ENCODE data around the gene ABHD8. TPM values are rescaled to one million over a fixed set of nuclear protein-coding genes. Genes with fewer than 3 reads are reported as not detected.

Gene ABHD8
- total and polyA plus RNA-seq, 2 of the 13 experiments (the other 11 are each of a cell fraction or from before 2014, with no cell fraction given) = 6.3 to 7.2 TPM

DNA sequence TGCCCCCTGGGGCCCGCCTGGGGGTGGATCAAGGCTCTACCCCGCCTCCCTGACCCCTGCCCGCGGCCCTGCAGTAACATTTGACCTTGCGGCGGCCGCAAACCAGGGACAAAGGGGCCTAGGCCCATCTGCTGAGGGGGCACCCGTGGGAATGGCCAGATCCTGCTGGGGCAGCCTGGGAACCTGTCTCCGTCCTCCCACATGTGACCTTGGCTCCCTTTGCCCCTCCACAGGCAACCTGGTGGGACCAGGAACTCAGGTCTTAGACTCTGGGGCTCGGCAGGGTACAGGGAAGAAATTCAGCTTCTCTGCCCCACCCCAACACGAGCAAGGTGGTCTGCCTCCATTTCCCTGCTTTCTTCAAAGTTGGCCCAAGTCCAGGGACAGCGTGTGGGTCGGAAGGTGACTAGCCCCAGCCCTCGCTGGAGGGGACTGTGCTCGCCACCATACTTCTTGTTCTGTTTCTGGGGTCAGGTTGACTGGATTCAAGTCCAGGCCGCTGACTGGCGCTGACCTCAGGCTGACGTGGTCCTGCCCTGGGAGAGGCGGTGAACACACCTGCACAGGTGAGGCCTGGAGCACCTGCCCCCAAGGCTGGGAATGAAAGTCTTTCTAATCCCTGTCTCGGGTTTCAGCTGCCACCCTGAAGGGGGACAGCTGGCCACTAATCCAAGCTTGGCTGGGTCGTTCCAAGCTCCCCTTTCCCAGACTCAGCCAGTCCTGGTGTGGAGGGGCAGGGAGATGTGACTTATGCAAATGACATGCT, 55.0 kb downstream of the ABHD8 start (continued):
- TF ChIP-seq, protein P1, sequence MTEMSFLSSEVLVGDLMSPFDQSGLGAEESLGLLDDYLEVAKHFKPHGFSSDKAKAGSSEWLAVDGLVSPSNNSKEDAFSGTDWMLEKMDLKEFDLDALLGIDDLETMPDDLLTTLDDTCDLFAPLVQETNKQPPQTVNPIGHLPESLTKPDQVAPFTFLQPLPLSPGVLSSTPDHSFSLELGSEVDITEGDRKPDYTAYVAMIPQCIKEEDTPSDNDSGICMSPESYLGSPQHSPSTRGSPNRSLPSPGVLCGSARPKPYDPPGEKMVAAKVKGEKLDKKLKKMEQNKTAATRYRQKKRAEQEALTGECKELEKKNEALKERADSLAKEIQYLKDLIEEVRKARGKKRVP (CRISPR knock-in tag; IDR thresholded peaks at IDR 0.05) = no peak
- TF ChIP-seq SNAI1 (CRISPR knock-in tag; IDR thresholded peaks at IDR 0.05; ENCODE audit: borderline replicate concordance) (peak; percentile 59; the same call in 1 of the 2 replicates), MEIS1 (CRISPR knock-in tag; IDR thresholded peaks at IDR 0.05; ENCODE audit: borderline replicate concordance) (0 out of 2 replicates have a peak, but pooled peaks have one; percentile 80), ZNF703 (CRISPR knock-in tag; IDR thresholded peaks at IDR 0.05; ENCODE audit: borderline replicate concordance) (peak; percentile 98), ZNF670 (CRISPR knock-in tag; IDR thresholded peaks at IDR 0.05; ENCODE audit: borderline replicate concordance) (0 out of 2 replicates have a peak, but pooled peaks have one; percentile 61), SALL2 (CRISPR knock-in tag; IDR thresholded peaks at IDR 0.05) (peak; percentile 57), RBFOX2 (IDR thresholded peaks at IDR 0.05; ENCODE audit: low read depth, low read length) (peak; percentile 73), KMT2B (CRISPR knock-in tag; IDR thresholded peaks at IDR 0.05) (peak; percentile 35; the same call in 1 of the 2 replicates), ZNF431 (CRISPR knock-in tag; IDR thresholded peaks at IDR 0.05; ENCODE audit: borderline replicate concordance, low read depth) (peak; percentile 58; the same call in 1 of the 2 replicates), MEF2D (CRISPR knock-in tag; IDR thresholded peaks at IDR 0.05) (peak; percentile 67; the same call in 1 of the 2 replicates), SOX13 (IDR thresholded peaks at IDR 0.05) (peak; percentile 80), SOX13 (CRISPR knock-in tag; conservative IDR thresholded peaks at IDR 0.05 in 1 of 2, IDR thresholded peaks at IDR 0.05 in 1 of 2) (peak in 1 of 2 experiments; percentile 92; a peak in 2 of 4 replicates), ZNF34 (CRISPR knock-in tag; IDR thresholded peaks at IDR 0.05; ENCODE audit: borderline replicate concordance) (peak; percentile 94), NFKBIZ (CRISPR knock-in tag; IDR thresholded peaks at IDR 0.05) (peak; percentile 63), RARA (CRISPR knock-in tag; IDR thresholded peaks at IDR 0.05) (peak; percentile 99), THAP11 (CRISPR knock-in tag; IDR thresholded peaks at IDR 0.05) (peak; percentile 81), ELF1 (CRISPR knock-in tag; IDR thresholded peaks at IDR 0.05) (peak; percentile 46), ZMYM4 (CRISPR knock-in tag; IDR thresholded peaks at IDR 0.05) (peak; percentile 70), SIX1 (CRISPR knock-in tag; IDR thresholded peaks at IDR 0.05; ENCODE audit: borderline replicate concordance) (peak; percentile 73; the same call in 1 of the 2 replicates), CBFB (CRISPR knock-in tag; IDR thresholded peaks at IDR 0.05) (peak; percentile 100), ZBTB8A (CRISPR knock-in tag; IDR thresholded peaks at IDR 0.05; ENCODE audit: borderline replicate concordance, low read depth) (peak; percentile 60; the same call in 1 of the 2 replicates)
- TF ChIP-seq, protein P2, sequence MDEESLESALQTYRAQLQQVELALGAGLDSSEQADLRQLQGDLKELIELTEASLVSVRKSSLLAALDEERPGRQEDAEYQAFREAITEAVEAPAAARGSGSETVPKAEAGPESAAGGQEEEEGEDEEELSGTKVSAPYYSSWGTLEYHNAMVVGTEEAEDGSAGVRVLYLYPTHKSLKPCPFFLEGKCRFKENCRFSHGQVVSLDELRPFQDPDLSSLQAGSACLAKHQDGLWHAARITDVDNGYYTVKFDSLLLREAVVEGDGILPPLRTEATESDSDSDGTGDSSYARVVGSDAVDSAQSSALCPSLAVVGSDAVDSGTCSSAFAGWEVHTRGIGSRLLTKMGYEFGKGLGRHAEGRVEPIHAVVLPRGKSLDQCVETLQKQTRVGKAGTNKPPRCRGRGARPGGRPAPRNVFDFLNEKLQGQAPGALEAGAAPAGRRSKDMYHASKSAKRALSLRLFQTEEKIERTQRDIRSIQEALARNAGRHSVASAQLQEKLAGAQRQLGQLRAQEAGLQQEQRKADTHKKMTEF (CRISPR knock-in tag; IDR thresholded peaks at IDR 0.05) = peak; percentile 95; the same call in 1 of the 2 replicates
- TF ChIP-seq, protein P3, sequence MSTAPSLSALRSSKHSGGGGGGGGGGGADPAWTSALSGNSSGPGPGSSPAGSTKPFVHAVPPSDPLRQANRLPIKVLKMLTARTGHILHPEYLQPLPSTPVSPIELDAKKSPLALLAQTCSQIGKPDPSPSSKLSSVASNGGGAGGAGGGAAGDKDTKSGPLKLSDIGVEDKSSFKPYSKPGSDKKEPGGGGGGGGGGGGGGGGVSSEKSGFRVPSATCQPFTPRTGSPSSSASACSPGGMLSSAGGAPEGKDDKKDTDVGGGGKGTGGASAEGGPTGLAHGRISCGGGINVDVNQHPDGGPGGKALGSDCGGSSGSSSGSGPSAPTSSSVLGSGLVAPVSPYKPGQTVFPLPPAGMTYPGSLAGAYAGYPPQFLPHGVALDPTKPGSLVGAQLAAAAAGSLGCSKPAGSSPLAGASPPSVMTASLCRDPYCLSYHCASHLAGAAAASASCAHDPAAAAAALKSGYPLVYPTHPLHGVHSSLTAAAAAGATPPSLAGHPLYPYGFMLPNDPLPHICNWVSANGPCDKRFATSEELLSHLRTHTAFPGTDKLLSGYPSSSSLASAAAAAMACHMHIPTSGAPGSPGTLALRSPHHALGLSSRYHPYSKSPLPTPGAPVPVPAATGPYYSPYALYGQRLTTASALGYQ (CRISPR knock-in tag; IDR thresholded peaks at IDR 0.05) = peak; percentile 98
- TF ChIP-seq, protein P4, sequence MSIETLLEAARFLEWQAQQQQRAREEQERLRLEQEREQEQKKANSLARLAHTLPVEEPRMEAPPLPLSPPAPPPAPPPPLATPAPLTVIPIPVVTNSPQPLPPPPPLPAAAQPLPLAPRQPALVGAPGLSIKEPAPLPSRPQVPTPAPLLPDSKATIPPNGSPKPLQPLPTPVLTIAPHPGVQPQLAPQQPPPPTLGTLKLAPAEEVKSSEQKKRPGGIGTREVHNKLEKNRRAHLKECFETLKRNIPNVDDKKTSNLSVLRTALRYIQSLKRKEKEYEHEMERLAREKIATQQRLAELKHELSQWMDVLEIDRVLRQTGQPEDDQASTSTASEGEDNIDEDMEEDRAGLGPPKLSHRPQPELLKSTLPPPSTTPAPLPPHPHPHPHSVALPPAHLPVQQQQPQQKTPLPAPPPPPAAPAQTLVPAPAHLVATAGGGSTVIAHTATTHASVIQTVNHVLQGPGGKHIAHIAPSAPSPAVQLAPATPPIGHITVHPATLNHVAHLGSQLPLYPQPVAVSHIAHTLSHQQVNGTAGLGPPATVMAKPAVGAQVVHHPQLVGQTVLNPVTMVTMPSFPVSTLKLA (IDR thresholded peaks at IDR 0.05) = no peak
